Tibial artery (tissue), 4 donors: ENCODE measurements around the gene TNFRSF13B.

Source experiments
- DNase-seq, 2 donors: peaks; one replicate each; pipeline ENCODE4 v3.0.0-alpha.2; 2019
- H3K27ac ChIP-seq, 2 donors: fragments of 200-600 bp; sonication (generic) in 1 of 2; 1 replicate in 1 of 2; 2 replicates in 1 of 2; pipeline ENCODE4 v1.5.1; 2018 to 2019; ENCODE audit warnings: mild to moderate bottlenecking in 1 of 2
- H3K27me3 ChIP-seq, 2 donors: fragments of 200-600 bp; sonication (generic) in 1 of 2; one replicate each; pipeline versions ENCODE4 v1.5.1 to v1.6.0; 2016 to 2019
- H3K36me3 ChIP-seq, 3 donors: fragments of 200-600 bp; sonication (generic) in 2 of 3; one replicate each; pipeline ENCODE4 v1.5.1; 2016 to 2019; ENCODE audit warnings: mild to moderate bottlenecking in 2 of 3
- H3K4me1 ChIP-seq, 4 donors: fragments of 200-600 bp; sonication (generic) in 2 of 4; 1 replicate in 3 of 4; 2 replicates in 1 of 4; pipeline ENCODE4 v1.5.1; 2016 to 2019
- H3K4me3 ChIP-seq, 2 donors: fragments of 200-600 bp; sonication (generic) in 1 of 2; 1 replicate in 1 of 2; 2 replicates in 1 of 2; pipeline ENCODE4 v1.5.1; 2018 to 2019; ENCODE audit warnings: mild to moderate bottlenecking in 2 of 2
- H3K9me3 ChIP-seq, 3 donors: fragments of 200-600 bp; sonication (generic) in 1 of 3; one replicate each; pipeline ENCODE4 v1.5.1; 2016 to 2019
- CTCF ChIP-seq, 2 experiments: fragments of 200-600 bp in 1 of 2; fragments of 450-650 bp in 1 of 2; IDR thresholded peaks; one replicate each; pipeline ENCODE4 v1.5.1; 2017 to 2019; ENCODE audit warnings: antibody characterized with exemption in 2 of 2, mild to moderate bottlenecking in 1 of 2, moderate library complexity in 1 of 2
- intact Hi-C: fragments of 100-400 bp; cut with DNase I; formaldehyde crosslinking; loops from one replicate; pipeline ENCODE4 v1.15.0; 2023; ENCODE audit warnings: low total_unique reads

TNFRSF13B gene

GRCh38 chr17:16937431-16937830 is 34.5 kb downstream of the TNFRSF13B start:
- peaks cover 0 to 26% of the 10 kb centered on the region in 2 donors for H3K27me3 ChIP-seq
- no peak for TF ChIP-seq CTCF (IDR thresholded peaks at IDR 0.05)
- H3K4me1 ChIP-seq, result no peaks in the 10 kb centered on the region
- H3K9me3 ChIP-seq, result no peaks in the 10 kb centered on the region
- no peaks in the 10 kb centered on the region for H3K36me3 ChIP-seq
- intact Hi-C loops, result no loop called here
- DNase-seq, result no peak
- no peak overlapping the region for H3K27ac ChIP-seq
- no peak overlapping the region for H3K4me3 ChIP-seq

- DNase-seq, result peak in 1 of 2 donors; percentile 51
Measured at GRCh38 chr17:16936536-16937310, 35.2 kb downstream of the TNFRSF13B start.

GRCh38 chr17:16935786-16936185 is 36.1 kb downstream of the TNFRSF13B start:
- DNase-seq, result peak in 1 of 2 donors; percentile 7
- Histone ChIP-seq H3K9me3 (no peaks in the 10 kb centered on the region), H3K4me1 (no peaks in the 10 kb centered on the region), H3K36me3 (no peaks in the 10 kb centered on the region), H3K27me3 (peaks cover 0 to 32% of the 10 kb centered on the region in 2 donors), H3K27ac (no peak overlapping the region), H3K4me3 (no peak overlapping the region)
- TF ChIP-seq CTCF (IDR thresholded peaks at IDR 0.05), result no peak
- intact Hi-C loops, result no loop called here

More at GRCh38 chr17:16936536-16937310, 35.2 kb downstream of the TNFRSF13B start:
- H3K27me3 ChIP-seq, result peaks cover 0 to 28% of the 10 kb centered on the region in 2 donors
- no peak for TF ChIP-seq CTCF (IDR thresholded peaks at IDR 0.05)
- H3K4me1 ChIP-seq, result no peaks in the 10 kb centered on the region
- H3K4me3 ChIP-seq, result no peak overlapping the region
- no peak overlapping the region for H3K27ac ChIP-seq
- intact Hi-C loops, result no loop called here
- no peaks in the 10 kb centered on the region for H3K9me3 ChIP-seq
- H3K36me3 ChIP-seq, result no peaks in the 10 kb centered on the region

GRCh38 chr17:16935241-16935663 is 36.7 kb downstream of the TNFRSF13B start:
- H3K36me3 ChIP-seq, result no peaks in the 10 kb centered on the region
- no peak overlapping the region for H3K27ac ChIP-seq
- H3K27me3 ChIP-seq, result peaks cover 0 to 32% of the 10 kb centered on the region in 2 donors
- intact Hi-C loops, result no loop called here
- no peaks in the 10 kb centered on the region for H3K4me1 ChIP-seq
- DNase-seq, result peak in 1 of 2 donors; percentile 43
- no peak for TF ChIP-seq CTCF (IDR thresholded peaks at IDR 0.05)
- no peak overlapping the region for H3K4me3 ChIP-seq
- no peaks in the 10 kb centered on the region for H3K9me3 ChIP-seq

- intact Hi-C loops, result no loop called here
- peak; percentile 9 to 46 for DNase-seq
- H3K27me3 ChIP-seq, result peaks cover 0 to 29% of the 10 kb centered on the region in 2 donors
Measured at GRCh38 chr17:16934836-16935235, 37.1 kb downstream of the TNFRSF13B start.

More at GRCh38 chr17:16934836-16935235, 37.1 kb downstream of the TNFRSF13B start:
- Histone ChIP-seq H3K4me3 (no peak overlapping the region), H3K36me3 (no peaks in the 10 kb centered on the region), H3K4me1 (no peaks in the 10 kb centered on the region), H3K27ac (no peak overlapping the region), H3K9me3 (no peaks in the 10 kb centered on the region)
- TF ChIP-seq CTCF (IDR thresholded peaks at IDR 0.05), result no peak
